Activated CD4-positive, alpha-beta T cell treated with anti-CD3 and anti-CD28 coated beads, Interleukin-2, amount 10 ng/mL, durations not matched to agents 7 days and 5 days (primary cell): ENCODE data around the gene ABCC11. TPM values are rescaled to one million over a fixed set of nuclear protein-coding genes. Genes with fewer than 3 reads are reported as not detected.

Experiments
- total RNA-seq, 2 experiments: library from RNA; stranded (reverse); gene quantifications; one replicate each; pipeline ENCODE4 v1.2.3, GENCODE V29; 2021

The ABCC11 gene
- total RNA-seq, 2 experiments from 2014 or later: 0.10 TPM; not detected in 1

Other genes with a start within 250 kb of the ABCC11 start
- gene ABCC12, start 91.5 kb downstream of the ABCC11 start, total RNA-seq: not detected
- gene LONP2, start 3.2 kb downstream of the ABCC11 start, total RNA-seq: 10 to 100 TPM; 62.8 to 68.2 TPM
- 10 to 100 TPM; 13.5 to 13.7 TPM for gene SIAH1, start 137.9 kb upstream of the ABCC11 start, total RNA-seq